HG02623 (cell line): ENCODE data around the gene TEDDM1.

Source experiments
- ATAC-seq: cut with Tn5 transposase; IDR thresholded peaks from one replicate; pipeline ENCODE4 v1.9.1; 2021; ENCODE audit warnings: moderate library complexity; ENCODE audit not compliant: unreplicated experiment

The TEDDM1 gene

DNA sequence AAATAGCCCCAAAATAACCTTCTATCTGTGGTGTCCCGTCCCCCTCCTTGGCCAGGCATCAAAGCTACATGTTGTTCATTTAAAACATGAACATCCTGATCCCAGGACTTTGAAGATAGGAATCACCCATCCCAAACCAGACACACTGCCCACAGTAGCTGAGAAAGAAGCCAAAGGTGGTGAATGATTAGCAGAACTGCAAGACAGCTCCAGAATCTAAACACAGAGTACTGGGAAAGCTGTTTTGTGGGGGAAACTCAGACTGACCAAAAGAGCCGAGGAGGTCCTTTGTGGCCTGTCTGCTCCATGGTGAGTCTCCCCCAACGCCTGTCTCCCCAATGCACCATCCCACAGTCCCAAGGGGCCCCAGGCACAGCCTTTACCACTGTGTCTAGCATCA lies 7.3 kb upstream of the TEDDM1 start:
- ATAC-seq, result no peak

DNA sequence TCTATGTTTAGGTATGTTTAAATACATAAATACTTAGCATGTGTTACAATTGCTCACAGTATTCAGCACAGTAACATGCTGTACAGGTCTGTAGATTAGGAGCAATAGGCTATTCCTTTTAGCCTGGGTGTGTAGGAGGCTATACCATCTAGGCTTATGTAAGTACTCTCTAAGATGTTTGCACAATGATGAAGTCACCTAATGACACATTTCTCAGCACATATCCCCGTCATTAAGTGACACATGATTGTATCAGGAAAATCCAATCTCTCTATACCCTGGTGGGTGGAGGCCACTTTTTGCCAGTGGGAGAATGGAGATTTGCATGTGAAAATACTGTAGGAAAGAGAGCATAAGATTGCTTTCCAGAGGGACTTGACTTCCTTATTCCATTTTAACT lies 5.5 kb upstream of the TEDDM1 start:
- ATAC-seq, result no peak

DNA sequence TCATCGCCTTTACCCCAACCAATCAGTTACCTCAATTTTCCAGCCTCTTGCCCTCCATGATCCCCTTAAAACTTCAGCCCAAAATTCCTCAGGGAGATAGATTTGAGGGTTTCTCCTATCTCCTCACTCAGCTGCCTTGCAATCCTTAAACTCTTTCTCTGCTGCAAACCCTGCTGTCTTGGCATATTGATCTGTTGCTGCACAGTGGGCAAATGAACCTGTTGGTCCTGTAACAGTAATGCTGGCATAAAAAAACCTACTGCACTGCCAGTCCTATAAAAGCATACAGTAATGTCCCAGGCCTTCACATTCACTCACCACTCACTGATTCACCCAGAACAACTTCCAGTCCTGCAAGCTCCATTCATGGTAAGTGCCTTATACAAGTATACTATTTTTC lies 5.1 kb upstream of the TEDDM1 start:
- no peak for ATAC-seq

DNA sequence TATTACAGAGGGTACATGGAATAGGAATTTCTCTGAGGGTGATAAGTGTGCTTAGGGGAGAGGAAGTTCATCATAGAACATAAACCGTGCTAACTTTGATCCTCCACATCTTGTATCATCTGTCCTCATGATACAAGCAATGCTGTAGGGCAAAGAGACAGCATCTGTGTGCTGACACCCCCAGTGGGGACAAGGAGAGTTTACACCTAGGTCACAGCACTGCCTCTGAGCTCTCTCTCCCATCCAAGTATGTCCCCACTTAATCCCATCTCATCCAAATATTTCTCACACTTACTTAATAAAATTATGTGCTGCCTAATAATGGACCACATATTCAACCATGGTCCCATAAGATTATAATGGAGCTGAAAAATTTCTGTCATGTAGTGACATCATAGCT lies 4.3 kb upstream of the TEDDM1 start:
- no peak for ATAC-seq

DNA sequence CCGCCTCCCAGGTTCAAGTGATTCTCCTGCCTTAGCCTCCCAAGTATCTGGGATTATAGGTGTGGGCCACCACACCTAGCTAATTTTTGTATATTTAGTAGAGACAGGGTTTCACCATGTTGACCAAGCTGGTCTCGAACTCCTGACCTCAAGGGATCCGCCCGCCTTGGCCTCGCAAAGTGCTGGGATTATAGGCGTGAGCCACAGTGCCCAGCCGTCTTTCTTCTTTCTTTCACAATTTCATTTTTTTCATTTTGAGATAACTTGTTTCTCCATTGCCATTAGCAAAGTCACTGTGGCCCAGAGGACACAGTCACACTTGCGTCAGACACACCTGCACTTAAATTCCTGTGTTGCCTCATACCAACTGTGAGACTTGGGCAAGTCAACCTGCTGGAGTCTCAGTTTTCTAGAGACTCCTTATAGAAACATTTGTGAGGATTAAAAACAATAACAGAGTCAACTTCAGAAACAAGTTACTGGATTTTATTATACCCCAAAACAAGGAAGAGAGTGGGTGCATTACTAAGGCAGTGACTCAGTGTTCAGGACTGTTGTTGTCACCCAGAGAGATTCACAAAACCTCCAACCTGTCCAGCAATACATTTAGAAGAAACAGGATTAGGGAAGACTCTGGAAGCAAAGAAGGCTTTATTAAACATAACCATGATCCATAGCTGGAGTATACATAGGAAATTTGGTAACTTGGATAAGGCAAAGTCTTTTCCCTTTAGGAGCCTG lies 2.6 kb downstream of the TEDDM1 start:
- ATAC-seq, result no peak

DNA sequence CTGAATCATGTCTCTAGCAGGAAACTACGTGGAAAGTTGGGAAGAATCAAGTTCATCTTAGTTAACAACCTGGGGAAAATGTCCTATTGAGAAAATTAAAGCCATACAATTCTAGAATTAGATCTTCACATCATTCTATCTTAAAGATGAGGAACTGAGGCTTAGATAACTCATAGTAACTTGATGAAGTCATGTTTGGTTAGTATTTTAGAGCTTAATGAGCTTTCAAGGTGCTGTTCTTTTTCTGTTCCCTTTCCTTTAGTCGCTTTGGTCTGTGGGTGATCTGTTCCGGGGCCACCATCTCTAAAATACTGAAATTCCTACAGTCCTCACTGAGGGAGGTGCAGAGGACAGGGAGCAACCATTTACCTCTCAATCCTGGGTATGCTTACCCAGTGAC lies 4.6 kb downstream of the TEDDM1 start:
- no peak for ATAC-seq

DNA sequence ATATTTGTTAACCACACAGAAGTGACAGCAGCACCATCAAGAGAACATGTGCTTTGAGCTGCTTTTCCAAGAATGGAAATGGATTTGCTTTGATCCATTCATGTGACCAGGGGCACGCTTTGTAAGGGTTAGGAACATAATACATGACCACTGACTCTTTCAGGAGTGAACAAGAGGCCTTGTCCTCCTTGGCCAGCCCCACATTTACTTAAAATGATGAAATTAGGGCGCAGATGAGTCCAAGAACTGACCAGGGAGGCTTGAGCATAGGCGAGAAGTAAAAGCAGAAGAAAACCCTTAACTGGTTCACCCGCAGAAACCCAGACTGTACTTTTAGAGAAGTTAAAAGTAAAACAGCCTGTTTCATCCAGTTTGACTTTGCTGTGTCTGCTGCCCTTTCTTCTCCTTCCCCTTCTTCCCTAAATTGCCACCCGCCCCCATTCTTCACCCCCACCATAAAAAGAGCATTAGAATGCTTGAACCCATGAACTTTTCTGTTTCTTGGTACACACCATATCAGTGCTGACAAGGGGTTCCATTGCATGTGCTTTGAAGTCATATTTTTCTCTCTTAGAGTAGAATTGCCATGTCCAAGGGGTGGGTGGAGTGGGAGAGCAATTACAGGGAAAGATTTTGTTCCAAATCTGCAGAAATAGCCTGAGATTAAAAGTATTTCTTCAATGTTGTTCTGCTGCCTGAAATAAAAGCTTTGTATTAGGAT lies 6.3 kb downstream of the TEDDM1 start:
- no peak for ATAC-seq

DNA sequence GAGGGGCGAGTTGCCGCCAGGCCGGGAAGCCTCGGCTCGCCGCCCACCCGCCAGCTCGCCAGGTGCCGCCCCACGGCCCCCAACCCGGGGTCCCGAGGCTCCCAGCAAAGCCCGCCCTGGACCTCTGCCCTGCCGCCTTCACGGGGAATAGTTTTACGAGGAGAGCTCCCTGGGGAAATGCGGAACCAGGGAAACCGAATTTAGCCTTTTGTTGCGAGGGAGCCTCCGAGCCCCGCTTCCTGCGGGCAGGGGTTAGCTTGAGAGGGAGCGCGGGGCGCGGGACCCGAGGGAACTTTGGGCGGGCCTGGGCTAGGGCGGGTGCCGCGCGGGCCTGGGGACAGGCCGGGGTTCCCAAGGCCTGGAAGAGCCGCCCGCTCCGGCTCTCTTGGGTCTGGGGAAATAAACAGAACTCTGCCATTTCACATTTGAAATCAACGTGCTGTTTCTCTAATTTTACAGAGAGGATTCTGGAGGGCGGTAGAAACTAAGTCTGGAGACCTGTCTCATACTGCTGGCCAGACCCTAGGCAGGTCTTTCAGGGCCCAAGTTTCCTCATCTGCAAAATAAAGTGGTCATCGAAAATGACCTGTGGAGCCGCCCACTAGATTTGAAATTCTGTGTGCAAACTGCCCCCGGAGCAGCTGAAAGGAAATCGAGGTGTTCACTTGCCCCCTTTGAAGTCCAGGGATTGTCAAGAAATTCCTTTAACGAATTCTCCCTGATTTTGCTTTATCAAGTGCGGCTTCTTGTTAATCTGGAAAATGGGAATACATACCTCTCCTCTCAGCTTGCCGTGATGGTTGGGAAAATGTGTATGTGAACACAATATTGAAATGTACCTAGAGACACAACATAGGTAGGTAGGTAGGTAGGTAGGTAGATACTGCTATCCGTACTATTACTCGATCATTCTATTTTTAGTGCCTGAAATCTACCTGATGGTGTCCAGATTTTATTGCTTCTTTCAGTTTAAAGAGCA lies 8.1 kb downstream of the TEDDM1 start:
- ATAC-seq, result peak; percentile 13

DNA sequence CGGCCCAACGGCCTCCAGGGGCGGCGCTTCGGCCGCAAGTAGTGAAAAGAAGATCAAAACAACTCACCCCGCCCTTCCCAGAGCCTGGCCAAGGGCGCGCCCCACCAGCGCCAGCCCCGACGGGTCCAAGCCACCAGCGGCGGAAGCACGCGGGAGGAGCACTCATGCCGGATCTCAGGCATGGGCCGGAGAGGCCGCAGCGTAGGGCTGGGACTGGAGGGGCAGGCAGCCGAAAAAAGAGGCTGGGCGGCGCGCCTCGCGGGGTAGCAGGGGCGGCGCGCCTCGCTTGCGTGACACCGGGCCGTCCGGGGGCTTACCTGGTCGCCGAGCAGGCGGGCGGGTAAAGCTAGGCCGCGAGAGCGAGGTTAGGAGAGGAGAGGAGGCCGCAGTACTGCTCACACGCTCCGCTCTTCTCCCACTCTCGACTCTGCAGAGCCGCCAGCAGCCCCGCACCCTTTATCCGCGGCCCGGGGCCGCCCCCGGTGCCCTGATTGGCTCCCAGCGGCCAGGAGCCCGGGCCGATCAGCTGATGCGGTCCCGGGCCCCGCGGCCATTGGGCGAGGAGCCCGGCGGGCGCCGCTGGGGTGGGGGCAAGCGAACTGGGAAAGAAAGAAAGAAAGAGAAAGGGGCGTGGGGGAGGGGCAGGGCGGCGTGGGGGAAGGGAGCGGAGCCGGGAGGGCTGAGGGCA lies 9.0 kb downstream of the TEDDM1 start, which contains the start of gene GLUL:
Gene GLUL (minus strand): TSS at position 429 of the 688 bp plus-strand sequence. CDS start 3,053 bp downstream, outside the sequence.
- peak; percentile 62 for ATAC-seq

DNA sequence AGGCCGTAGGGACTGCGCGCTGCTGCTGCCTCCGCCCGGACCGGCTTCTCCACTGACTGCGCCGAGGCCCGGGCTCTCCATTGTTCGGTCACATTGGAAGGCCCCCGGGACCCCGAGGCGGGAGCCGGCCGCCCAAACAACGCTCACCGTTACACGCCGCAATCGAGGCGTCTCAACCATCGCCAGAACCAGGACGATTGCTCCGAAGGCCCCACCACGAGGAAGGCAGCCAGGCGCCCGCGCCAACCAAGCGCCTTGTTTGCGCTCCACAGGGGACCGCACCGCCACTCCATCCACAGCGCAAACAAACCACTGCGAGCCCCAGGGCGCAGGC lies 9.5 kb downstream of the TEDDM1 start:
- no peak for ATAC-seq

DNA sequence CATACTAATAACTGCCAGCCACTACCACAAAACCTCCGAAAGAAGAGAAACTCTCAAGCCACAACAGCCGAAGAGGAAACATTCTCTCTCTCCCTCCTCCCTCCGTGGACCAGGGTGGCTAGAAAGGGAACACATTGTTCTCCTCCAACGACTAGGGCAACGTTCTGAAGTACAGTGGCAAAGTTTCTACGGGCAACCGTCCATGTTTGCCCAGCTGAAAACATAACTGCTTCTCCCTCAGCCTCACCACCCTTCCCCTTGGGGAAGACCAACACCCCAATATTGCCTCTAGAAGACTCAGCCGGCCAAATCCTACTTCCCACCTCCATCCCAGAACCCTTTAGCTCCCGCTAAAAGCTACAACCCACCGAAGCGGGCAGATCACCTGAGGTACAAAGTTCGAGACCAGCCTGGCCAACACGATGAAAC lies 10.8 kb downstream of the TEDDM1 start:
- ATAC-seq, result no peak

DNA sequence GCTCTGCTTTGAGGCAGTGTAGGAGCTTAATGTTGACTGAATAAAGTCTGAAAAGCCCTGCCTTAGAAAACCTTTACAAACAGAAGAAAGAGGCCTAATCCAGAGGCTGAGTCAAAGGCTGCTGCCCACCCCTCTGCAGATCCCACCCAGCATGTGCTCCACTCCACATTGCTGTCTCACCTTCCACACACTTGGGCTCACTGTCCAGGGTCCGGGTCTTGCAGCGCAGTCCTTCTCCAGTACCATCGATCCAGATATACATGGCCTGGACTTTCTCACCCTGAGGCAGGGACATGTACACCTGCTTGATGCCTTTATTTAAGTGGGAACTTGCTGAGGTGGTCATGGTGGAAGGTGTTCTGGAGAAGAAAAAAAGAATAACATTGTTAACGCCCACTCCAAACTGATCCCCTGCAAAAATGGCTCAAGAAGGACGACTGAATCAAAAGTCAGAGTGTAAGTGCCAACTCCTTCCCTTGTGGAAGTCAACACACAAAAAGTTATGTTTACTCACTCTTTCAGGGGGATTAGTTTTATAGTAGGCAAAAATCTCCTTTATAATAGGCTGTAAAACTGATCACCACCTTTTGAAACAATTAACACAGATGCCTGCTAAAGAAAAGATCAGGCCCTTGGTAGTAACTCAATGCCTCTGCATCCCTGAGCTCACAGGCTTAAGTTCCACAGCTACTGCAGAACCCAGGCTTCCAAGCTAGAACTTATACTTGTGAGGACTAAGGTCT lies 11.9 kb downstream of the TEDDM1 start:
- no peak for ATAC-seq

DNA sequence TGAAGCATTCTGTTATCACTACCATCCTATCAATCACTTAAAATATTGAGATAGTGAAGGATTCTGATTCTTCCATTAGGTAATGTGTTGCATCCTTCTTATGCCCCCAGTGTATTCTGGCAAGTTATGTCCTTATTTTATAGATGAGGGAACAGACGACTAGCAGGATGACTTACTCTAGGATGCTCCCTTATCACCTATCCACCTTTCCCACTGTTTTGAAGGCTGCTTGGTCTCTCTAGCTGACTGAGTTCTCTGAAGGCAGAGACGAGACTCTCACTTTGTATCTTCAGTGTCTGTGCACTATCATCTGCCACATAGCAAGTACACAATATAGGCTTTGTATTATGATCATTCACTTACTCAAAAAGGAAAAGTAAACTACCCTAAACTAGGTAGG lies 12.9 kb downstream of the TEDDM1 start:
- ATAC-seq, result no peak

DNA sequence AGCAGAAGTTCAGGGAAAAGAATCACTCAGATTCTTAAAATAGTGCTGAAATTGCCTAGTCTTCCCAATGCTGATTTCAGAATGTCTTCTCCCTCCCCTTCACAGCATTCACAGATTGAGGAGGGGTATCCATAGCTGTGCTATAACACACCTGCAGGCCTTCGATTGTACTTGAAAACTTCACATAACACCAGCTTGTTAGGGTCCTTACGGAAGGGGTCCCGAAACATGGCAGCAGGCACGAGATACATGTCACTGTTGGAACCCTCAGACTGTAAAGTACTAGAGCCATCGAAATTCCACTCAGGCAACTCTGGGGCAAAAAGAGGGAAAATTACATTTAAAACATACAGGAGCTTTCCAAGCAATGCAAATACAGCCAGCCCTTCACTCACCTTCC lies 13.5 kb downstream of the TEDDM1 start:
- no peak for ATAC-seq

DNA sequence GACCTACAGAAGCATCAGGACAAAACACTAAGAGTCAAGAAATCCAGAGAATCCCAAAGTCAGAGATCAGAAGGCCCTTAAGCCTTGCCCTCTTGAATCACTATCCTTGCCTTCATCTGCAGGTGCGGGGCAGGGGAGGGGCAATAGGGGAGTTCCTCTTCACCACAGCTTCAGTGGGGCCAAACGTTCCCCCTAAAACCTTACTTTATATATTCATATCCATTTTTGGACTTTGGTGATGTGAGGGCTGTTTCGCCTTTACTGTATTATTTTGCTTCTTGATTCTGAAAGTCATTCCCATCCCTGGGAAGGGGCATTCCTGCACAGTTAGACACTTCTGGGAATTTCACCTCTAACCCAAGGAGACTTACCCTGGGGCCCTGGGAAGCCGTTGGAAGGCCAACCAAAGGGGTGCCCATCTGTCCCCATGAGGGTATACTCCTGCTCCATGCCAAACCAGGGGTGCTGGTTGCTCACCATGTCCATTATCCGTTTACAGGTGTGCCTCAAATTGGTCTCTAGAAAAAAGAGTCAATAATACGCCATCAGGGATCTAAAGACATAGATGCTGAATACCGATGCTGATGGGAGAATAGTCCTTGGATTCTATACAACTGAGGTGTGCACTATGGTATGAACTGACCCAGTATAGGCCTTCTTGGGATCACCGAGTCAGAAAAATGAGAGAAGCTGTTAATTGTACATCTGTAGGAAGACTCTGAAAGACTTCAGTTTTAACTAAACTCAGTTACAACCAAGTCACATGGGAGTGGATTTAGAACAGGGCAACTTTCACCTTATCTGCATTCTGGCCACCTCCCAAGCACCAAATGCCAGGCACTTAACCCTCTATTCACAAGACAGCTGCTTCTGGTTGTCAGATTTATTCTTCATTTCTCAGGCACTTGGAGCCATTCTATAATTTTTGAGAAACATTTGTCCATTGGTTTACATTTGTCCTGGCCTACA lies 14.3 kb downstream of the TEDDM1 start:
- no peak for ATAC-seq

DNA sequence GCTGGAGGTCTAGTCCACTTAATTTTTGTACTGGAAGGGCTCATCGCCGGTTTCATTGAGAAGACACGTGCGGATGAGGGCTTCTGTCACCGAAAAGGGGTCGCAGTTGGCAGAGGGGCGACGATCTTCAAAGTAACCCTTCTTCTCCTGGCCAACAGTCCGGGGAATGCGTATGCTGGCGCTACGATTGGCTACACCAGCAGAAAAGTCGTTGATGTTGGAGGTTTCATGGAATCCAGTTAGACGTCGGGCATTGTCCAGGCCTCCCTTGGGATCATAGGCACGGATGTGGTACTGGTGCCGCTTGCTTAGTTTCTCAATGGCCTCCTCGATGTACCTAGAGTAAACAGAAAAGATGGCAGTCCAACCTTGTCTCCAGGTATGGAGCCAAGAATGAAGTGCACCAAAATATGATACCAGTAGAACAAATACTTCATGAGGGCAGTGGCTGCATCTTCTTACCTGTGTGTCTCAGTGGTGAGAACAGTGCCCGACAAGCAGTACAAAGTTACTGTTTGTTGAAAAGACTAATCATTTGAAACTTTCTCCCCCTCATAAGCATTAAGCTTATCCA lies 16.0 kb downstream of the TEDDM1 start:
- no peak for ATAC-seq

DNA sequence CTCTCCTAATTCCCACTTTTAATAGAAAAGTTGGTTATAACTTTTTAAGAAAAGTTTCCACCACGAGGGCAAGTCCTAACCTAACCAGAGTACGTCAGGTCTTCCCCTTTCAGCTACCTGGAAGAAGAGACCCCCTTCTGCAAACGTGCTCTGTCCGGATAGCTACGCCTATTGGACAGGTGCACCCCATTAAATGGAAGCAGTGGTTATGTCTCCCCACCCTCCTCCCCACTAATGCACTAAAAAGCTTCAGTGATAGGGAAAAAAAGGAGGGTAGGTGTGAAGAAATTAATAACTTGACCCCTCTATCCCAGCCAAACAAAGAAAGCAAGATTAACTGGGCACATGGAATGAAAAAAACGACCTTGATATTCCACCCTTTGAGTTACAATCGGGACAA lies 16.5 kb downstream of the TEDDM1 start:
- ATAC-seq, result no peak

DNA sequence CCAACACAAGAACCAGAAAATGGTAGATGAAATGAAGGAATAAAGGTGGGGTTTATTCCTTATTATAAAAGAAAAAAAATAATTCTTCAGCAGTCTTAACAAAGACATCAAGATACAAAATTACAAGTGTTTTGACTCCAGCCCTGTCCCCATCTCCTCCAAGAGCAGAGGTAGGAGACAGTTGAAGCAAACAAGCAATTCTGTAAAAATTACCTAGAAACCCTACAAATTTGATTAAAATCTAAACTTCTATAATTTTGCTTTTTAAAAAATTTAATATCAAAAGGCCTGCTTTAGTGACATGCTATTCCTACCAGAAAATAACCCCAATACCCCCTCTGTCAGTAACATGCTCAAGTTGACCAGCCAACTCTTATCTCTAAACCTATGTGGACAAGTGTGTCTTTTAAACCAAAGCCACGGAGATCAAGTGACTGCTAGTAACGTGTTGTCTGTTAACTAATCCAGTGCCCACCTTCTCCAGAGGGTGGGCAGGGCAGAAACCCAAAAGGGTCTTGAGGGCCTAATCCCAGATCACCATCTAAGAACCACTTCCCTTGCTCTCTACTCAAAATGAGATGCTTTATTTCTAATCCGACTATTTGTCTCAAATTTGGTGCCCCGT lies 17.3 kb downstream of the TEDDM1 start:
- no peak for ATAC-seq
